Esophagus squamous epithelium (tissue), 4 donors: ENCODE data around the gene UVSSA.

Experiments used
- CTCF ChIP-seq, 6 experiments: fragments of 450-650 bp in 4 of 6; fragments of 200-600 bp in 2 of 6; sonication (generic) in 2 of 6; IDR thresholded peaks; one replicate each; pipeline ENCODE4 v1.5.1; 2016 to 2019; ENCODE audit warnings: antibody characterized with exemption in 6 of 6, mild to moderate bottlenecking in 4 of 6, moderate library complexity in 4 of 6
- POLR2A ChIP-seq, 4 donors: fragments of 450-650 bp; IDR thresholded peaks; one replicate each; pipeline ENCODE4 v1.6.1; 2017; ENCODE audit warnings: antibody characterized with exemption in 4 of 4, mild to moderate bottlenecking in 4 of 4, moderate library complexity in 3 of 4

DNA sequence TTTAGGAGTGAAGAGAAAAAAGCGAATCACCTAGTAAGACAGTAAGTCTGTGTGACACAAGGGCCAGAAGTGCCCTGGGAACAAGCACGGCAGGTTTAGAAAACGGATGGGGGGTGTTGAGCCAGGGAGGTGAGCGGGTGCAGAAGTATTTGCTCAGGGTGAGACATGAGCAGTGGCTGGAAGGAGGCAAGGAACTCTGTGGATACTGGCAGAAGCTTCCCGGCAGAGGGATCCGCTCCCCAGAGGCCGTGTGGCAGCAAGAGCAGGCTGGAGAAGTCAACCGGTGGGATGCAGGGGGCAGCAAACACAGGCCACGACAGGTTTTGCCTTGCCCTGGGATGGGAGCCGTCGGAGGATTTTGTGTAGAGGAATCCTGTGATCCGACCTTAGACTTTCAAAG, 2.3 kb upstream of the UVSSA start:
- TF ChIP-seq POLR2A (IDR thresholded peaks at IDR 0.05) (no peak), CTCF (IDR thresholded peaks at IDR 0.05) (no peak)
